ENCODE measurements around the gene TMEM114.

TMEM114 gene

GRCh38 chr16:8547762-8548161, 42.5 kb downstream of the TMEM114 start:
- DNase-seq: no peak

- no peak for DNase-seq
Measured at GRCh38 chr16:8544406-8544805, 45.9 kb downstream of the TMEM114 start.

GRCh38 chr16:8543258-8543657, 47.1 kb downstream of the TMEM114 start:
- no peak for DNase-seq

- no peak for DNase-seq
Measured at GRCh38 chr16:8542393-8542792, 47.9 kb downstream of the TMEM114 start.

GRCh38 chr16:8541868-8542267, 48.4 kb downstream of the TMEM114 start:
- DNase-seq: no peak

GRCh38 chr16:8537691-8538342, 52.5 kb downstream of the TMEM114 start:
- no peak for DNase-seq

GRCh38 chr16:8533509-8533908, 56.8 kb downstream of the TMEM114 start:
- no peak for DNase-seq

GRCh38 chr16:8530752-8531384, 59.4 kb downstream of the TMEM114 start:
- no peak for DNase-seq

- no peak for DNase-seq
Measured at GRCh38 chr16:8528471-8528870, 61.8 kb downstream of the TMEM114 start.

- DNase-seq: no peak
Measured at GRCh38 chr16:8523932-8524331, 66.4 kb downstream of the TMEM114 start.

- DNase-seq: no peak
Measured at GRCh38 chr16:8522757-8523156, 67.6 kb downstream of the TMEM114 start.

GRCh38 chr16:8519643-8520042, 70.7 kb downstream of the TMEM114 start:
- DNase-seq: no peak
